OCI-M1 (cell line): ENCODE results near the gene CCDC107.

ENCODE experiments used
- DNase-seq: peaks from one replicate; lab custom pipeline; 2025; lab: John Stamatoyannopoulos, UW

CCDC107 gene

DNA sequence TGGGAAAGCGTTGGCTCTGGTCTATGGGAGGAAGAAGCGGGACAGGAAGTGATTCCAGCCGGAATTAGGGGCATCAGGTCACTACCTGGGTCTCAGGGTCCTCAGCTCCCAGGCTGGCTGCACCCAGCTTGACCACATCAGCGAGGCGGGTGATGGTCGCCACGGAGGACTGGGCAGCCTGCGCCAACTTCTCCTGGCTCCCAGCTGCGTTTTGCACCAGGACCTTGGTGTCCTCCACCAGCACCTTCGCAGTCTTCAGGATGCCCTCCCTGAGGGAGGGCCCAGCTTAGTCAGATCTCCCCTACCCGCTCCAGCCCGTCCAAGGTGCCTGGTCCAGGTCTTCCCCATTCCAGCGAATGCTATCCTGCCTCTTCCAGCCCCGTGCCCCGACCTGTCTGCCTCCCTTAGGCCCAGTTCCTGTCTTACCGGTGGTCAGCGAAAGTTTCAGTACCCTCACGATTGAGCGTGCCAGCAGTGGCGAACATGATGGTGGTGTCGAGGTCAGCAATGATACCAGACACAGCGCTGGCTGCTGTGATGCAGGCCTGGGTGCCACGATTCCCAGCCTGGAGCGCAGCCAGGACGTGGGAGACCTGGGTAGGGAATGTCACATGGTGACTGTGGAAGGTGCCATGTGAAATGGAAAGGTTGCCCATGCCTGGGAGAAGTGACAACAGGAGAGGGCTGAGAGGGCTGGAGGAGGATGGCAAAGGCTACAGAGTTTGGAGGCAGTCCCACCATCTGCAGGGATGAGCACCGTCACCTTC lies 46.0 kb downstream of the CCDC107 start:
- no peak for DNase-seq

DNA sequence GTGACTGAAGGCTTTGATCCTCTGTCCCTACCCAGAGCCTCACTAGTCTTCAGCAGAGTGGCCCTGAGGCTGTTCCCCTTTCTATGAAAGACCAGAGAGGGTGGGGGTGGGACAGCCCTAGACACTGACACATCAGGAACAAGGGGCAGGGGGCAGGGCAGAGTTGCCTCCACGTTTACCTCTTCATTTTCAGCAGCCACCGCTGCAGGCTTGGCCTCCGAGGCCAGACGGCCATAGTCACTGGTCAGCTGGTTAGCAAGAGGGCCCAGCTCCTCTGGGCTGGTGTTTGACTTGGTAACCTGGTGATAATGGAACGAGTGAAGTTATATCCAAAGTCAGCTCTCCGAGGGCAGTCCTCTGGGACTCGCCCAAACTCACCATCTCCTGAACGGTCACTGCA lies 47.3 kb downstream of the CCDC107 start:
- no peak for DNase-seq

DNA sequence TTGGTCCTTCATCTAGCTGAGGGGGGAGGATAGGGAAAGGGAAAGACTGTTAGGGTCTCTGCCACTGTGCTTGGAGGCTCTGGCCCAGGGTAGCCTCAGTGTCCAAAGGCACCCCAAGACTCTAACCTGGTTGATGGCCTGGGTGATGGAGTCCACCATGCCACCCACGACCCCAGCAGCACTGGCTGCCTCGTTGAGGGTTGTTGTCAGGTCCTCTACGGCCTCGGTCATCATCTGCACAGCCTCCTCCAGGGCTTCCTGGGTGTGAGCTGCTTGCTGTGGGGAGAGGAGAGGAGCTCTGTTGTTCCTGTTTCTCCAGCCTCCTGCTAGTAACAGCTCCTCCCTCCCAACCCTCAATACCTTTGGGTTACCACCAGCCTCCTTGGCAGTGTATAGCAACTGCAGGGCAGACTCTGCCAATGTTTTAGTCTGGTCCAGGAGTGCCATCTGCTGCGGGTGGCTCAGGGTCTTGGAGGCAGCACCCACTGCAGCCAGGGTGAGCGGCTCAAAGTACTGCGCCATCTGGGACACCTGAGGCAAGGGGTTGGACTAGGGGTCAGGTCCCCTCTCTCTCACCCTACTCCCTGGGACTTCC lies 47.8 kb downstream of the CCDC107 start:
- DNase-seq: no peak

GRCh38 chr9:35706951-35707350 lies 48.9 kb downstream of the CCDC107 start:
- DNase-seq: no peak

DNA sequence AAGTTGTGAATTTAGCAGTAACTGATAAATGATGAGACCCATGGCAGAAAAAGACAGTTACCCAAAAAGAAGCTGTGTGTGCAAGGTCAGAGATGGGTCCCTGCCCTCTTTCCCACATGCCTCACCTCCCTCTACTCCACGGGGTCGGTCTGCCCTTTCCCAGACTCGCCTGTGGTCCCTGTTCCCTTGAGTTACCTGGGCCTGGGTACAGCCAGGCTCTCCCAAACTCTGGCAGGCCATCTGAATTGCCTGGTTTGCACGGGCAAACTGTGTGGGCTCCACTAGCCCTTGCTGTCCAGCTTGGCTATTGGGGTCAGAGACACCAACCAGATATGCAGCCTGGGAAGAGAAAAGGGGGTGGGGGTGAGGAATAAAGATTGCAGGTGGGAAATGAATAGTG lies 50.1 kb downstream of the CCDC107 start:
- no peak for DNase-seq

GRCh38 chr9:35710818-35711500 lies 52.9 kb downstream of the CCDC107 start:
- no peak for DNase-seq
